SK-N-MC (cell line): ENCODE measurements around the gene RNLS.
A peak's percentile ranks its signal among the peaks of the same experiment; 100 is the strongest.

Experiments
- DNase-seq: peaks from one replicate; pipeline ENCODE4 v3.0.0-alpha.2; 2011; ENCODE audit warnings: low read depth, low spot score
- H3K27ac ChIP-seq: fragments of 200-600 bp; sonication (generic); 2 replicates; pipeline ENCODE4 v1.5.1; 2016; ENCODE audit warnings: mixed run types
- H3K36me3 ChIP-seq: fragments of 200-600 bp; sonication (generic); 2 replicates; pipeline ENCODE4 v1.6.1; 2017; ENCODE audit warnings: antibody characterized with exemption, low read length, mixed read lengths; ENCODE audit not compliant: insufficient read depth
- H3K4me3 ChIP-seq: fragments of 200-600 bp; sonication (generic); 2 replicates; pipeline ENCODE4 v1.5.1; 2016
- H3K9ac ChIP-seq: fragments of 200-600 bp; sonication (generic); 2 replicates; pipeline ENCODE4 v1.8.0; 2017; ENCODE audit warnings: mixed run types, mixed read lengths; ENCODE audit not compliant: insufficient read length
- H3K9me3 ChIP-seq: fragments of 200-600 bp; sonication (generic); 2 replicates; pipeline ENCODE4 v1.6.1; 2017; ENCODE audit warnings: low read depth, mild to moderate bottlenecking, antibody characterized with exemption, low read length, moderate library complexity, mixed read lengths
- EZH2 ChIP-seq: fragments of 200-600 bp; sonication (generic); IDR thresholded peaks from one replicate; pipeline ENCODE4 v1.6.1; 2017; ENCODE audit warnings: antibody characterized with exemption
- FOXP2 ChIP-seq: optimal IDR thresholded peaks from 2 replicates; pipeline ENCODE3; 2011; ENCODE audit warnings: mild to moderate bottlenecking, moderate library complexity; ENCODE audit not compliant: insufficient read depth; ENCODE audit errors: extremely low read length, control extremely low read depth
- POLR2AphosphoS5 ChIP-seq: IDR thresholded peaks from 2 replicates; pipeline ENCODE4 v1.6.1; 2012; ENCODE audit warnings: mild to moderate bottlenecking, low read depth, low read length, borderline replicate concordance

Gene RNLS

DNA sequence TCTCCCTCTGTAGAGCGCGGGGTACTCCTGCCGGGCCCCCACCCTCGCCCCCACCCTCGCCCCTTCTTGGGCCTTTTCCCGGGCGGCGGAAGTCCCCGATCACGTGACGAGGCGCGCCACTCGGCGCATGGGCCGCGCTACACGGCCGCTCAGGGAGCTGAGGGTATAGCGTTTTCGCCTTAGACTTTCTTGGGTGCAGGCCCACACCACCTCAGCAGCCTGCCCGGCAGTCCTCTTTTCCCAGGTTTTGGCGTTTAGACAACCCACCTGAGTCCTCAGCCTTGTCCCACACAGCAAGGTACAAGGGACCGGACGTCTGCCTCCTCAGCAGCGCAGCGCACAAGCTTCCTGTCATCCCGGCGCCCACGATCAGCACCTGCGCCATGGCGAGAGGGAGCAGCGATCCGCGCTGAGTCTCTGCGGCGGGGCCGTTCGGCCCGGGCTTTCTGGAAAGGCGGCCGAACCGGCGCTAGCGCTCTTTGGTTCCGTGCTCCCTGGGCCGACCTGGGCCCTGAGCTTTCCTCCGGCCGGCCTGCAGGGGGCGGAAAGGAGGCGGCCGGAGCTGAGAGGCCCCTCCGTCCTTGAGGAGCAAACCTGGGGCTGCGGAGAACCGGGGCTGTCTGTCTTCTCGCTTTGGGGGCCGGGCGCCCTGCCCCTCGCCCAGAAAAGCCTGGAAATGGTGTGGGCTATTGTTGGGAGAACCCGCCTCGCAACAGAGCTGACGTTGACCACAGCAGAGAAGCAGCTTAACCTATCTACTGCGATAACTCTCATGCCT lies at the start of gene RNLS:
Gene RNLS (minus strand): TSS at position 513 of the 778 bp plus-strand sequence.
- Histone ChIP-seq H3K9me3 (no peaks in the 10 kb centered on the region), H3K4me3 (no peak within 1 kb of the TSS), H3K9ac (no peak within 1 kb of the TSS), H3K36me3 (no peaks in the 10 kb centered on the region), H3K27ac (no peak within 1 kb of the TSS)
- TF ChIP-seq EZH2 (no peak), POLR2AphosphoS5 (no peak), FOXP2 (no peak)
- DNase-seq, result no peak

DNA sequence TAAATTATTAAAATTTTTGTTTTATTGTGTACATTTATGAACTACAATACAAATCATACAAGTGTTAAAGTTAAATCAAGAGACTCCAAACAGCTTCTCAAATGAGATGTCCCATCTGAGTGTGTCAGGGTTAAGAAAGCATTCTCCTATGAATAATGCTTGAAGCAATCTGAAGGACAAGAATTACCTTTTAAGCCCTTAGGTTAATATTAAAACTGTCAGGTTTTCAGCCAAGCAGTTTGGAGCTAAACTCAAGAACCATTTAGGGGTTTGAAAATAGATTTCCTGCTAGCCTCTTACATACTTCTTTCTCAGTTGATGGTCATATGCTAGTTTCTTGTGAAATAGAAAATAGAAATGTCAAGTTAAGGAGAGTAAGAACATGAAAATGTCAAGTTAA lies 41.7 kb upstream of the RNLS start:
- DNase-seq, result no peak
- Histone ChIP-seq H3K36me3 (no peaks in the 10 kb centered on the region), H3K9ac (no peak overlapping the region), H3K4me3 (no peak overlapping the region), H3K27ac (no peak overlapping the region), H3K9me3 (no peaks in the 10 kb centered on the region)
- no peak for TF ChIP-seq FOXP2
- no peak for TF ChIP-seq POLR2AphosphoS5
- no peak for TF ChIP-seq EZH2

- Histone ChIP-seq H3K9me3 (no peaks in the 10 kb centered on the region), H3K27ac (no peak overlapping the region), H3K9ac (no peak overlapping the region), H3K36me3 (no peaks in the 10 kb centered on the region), H3K4me3 (no peak overlapping the region)
- TF ChIP-seq EZH2, result no peak
- no peak for TF ChIP-seq POLR2AphosphoS5
- no peak for TF ChIP-seq FOXP2
- DNase-seq, result no peak
Observed at GRCh38 chr10:88623835-88624234, 40.7 kb upstream of the RNLS start.

- Histone ChIP-seq H3K27ac (no peak overlapping the region), H3K9me3 (no peaks in the 10 kb centered on the region), H3K4me3 (no peak overlapping the region), H3K9ac (no peak overlapping the region), H3K36me3 (no peaks in the 10 kb centered on the region)
- DNase-seq, result no peak
- TF ChIP-seq FOXP2 (no peak), POLR2AphosphoS5 (no peak), EZH2 (no peak)
Observed at GRCh38 chr10:88620441-88620840, 37.3 kb upstream of the RNLS start.

DNA sequence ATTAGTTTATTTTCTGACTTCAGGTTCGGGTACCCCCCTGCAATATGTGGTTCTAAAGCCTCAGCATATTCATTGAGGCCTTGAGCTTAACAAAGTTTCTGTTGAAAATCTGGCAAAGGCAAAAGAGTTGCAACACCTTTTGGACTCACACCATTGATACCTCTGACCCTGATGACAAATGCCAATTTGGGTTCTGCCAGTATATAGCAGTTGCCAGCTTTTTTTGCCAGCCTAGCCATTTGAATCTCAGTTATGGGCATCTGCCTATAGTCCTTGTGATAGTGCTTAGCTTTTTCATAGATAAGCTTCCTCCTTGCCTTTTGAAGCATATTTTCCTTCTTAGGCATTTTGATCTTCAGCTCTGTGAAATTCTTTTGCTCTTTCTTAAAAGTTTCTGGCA lies 35.4 kb upstream of the RNLS start:
- Histone ChIP-seq H3K36me3 (no peaks in the 10 kb centered on the region), H3K27ac (no peak overlapping the region), H3K9me3 (no peaks in the 10 kb centered on the region), H3K4me3 (no peak overlapping the region), H3K9ac (no peak overlapping the region)
- DNase-seq, result no peak
- TF ChIP-seq POLR2AphosphoS5 (no peak), EZH2 (no peak), FOXP2 (no peak)

GRCh38 chr10:88617772-88618300 lies 34.7 kb upstream of the RNLS start:
- no peak overlapping the region for H3K27ac ChIP-seq
- H3K9me3 ChIP-seq, result no peaks in the 10 kb centered on the region
- H3K36me3 ChIP-seq, result no peaks in the 10 kb centered on the region
- H3K4me3 ChIP-seq, result no peak overlapping the region
- no peak for DNase-seq
- H3K9ac ChIP-seq, result no peak overlapping the region
- TF ChIP-seq POLR2AphosphoS5, result no peak
- TF ChIP-seq FOXP2, result no peak
- TF ChIP-seq EZH2, result no peak

DNA sequence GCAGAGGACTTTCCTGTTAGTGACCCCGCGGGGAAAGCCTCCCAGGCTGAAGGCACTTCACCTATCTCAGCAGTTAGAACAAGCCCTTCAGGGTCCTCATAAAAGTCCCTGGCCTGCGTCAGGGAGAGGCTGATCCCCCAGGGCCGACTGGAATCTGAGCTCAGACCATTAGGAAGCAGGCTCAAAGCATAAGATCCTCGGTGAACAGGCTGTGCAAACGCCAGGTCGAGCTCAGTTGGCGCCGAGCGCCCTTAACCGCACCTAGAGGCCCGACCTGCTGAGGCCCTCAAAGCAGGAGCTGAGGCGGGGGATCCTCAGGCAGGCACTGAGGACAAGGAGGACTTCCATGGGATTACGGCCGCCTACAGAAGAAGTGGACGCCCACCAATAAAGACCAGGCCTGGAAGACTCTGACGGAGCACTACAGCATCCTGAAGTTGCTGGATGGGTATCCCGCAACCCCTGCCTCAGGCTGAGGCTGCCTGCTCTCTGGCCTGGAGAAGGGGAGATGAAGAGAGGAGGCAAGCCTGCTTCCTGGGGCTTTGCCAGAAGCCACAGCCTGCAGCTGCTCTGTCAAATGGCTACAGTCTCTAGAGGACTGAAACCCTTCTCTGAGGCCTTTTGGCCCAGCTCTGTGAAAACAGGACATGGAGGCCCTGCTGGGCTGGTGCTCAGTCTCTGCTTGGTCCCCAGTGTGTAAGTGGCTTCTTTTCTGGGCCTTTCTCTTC lies 33.3 kb upstream of the RNLS start:
- TF ChIP-seq EZH2 (no peak), POLR2AphosphoS5 (no peak), FOXP2 (no peak)
- no peak for DNase-seq

DNA sequence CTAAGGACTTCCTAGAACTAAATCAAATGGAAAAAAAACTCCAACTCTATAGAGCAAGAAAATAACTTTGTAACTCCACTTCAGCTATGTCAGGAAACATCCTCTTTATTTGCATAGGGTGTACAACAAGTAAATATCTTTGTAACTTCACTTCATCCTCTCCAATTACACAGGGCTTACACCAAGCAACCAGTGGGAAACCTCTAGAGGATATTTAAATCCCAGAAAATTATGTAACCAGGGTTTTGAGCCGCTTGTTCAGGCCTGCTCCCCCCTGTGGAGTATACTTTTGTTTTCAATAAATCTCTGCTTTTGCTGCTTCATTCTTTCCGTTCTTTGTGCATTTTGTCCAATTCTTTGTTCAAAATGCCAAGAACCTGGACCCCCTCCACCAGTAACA lies 25.7 kb upstream of the RNLS start:
- DNase-seq, result peak; percentile 22
- Histone ChIP-seq H3K4me3 (peak overlapping the region; percentile 51), H3K27ac (peak overlapping the region; percentile 81), H3K36me3 (no peaks in the 10 kb centered on the region), H3K9ac (no peak overlapping the region), H3K9me3 (no peaks in the 10 kb centered on the region)
- no peak for TF ChIP-seq EZH2

More for the DNA sequence above, 33.3 kb upstream of the RNLS start:
- Histone ChIP-seq H3K36me3 (no peaks in the 10 kb centered on the region), H3K27ac (no peak overlapping the region), H3K4me3 (no peak overlapping the region), H3K9me3 (no peaks in the 10 kb centered on the region), H3K9ac (no peak overlapping the region)

DNA sequence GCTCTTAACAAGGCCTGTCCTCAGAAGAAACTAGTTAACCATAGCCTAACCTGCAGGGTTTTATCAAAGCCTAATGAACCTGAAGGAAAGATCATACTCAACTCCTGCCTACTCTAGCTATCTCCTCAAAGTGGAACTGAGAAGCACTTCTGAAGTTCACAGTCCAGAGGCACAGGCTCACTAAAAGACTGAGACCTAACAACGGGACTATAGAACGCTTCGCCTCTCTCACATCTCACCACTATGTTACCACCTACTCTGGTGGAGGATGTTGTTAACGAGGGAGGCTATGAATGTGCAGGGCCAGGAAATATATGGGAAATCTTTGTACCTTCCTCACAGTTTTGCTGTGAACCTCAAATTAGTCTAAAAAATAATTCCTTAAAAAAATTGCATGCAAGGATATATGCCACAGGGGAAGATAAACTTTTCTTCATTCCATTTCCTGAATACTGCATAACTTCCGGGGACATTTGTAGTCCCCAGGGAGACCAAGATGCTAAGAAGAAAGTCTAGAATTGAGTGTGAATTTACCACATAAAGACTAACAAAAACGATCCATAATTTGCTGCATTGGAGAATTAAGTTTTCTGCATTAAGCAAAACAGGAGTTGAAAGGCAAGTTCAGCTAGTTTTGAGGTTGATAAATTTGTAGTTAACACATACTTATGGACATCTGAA lies 25.1 kb upstream of the RNLS start:
- Histone ChIP-seq H3K4me3 (peak overlapping the region; percentile 51), H3K36me3 (no peaks in the 10 kb centered on the region), H3K9ac (no peak overlapping the region), H3K9me3 (no peaks in the 10 kb centered on the region), H3K27ac (peak overlapping the region; percentile 81)
- TF ChIP-seq POLR2AphosphoS5 (no peak), EZH2 (no peak), FOXP2 (no peak)
- DNase-seq, result peak; percentile 18
